ENCODE measurements around the gene BCL11B. TPM values are rescaled to one million over a fixed set of nuclear protein-coding genes. Genes with fewer than 3 reads are reported as not detected.
A peak's percentile ranks its signal among the peaks of the same experiment; 100 is the strongest.

BCL11B gene
- polyA plus RNA-seq, 3 donors, result 0.01 TPM; not detected in 2

- H3K9ac ChIP-seq (ENCODE audit: insufficient read depth, low read length, poor library complexity, severe bottlenecking), result no peak overlapping the region
- H3K4me3 ChIP-seq (replicated peaks in 1 of 3; ENCODE audit: low read depth in 2 of 3, low read length in 3 of 3), result no peak overlapping the region
- intact Hi-C loops (cut with micrococcal nuclease), result no loop called here
- no peak overlapping the region for H3K27ac ChIP-seq (ENCODE audit: low read depth in 1 of 2, low read length in 2 of 2)
- H3K9me3 ChIP-seq (replicated peaks in 1 of 2; ENCODE audit: control insufficient read depth in 1 of 2, insufficient read depth in 1 of 2, low read length in 2 of 2), result no peaks in the 10 kb centered on the region
- H3K4me1 ChIP-seq (ENCODE audit: control insufficient read depth in 1 of 2, insufficient read depth in 2 of 2, low read length in 2 of 2), result no peaks in the 10 kb centered on the region
- Mint-ChIP-seq H3K36me3 (no peaks in the 10 kb centered on the region), H3K27ac (peak overlapping the region in 1 of 7 donors; percentile 12), H3K4me1 (no peaks in the 10 kb centered on the region), H3K4me3 (no peak overlapping the region), H3K9me3 (peaks cover 0 to 2% (median 0%) of the 10 kb centered on the region in 7 donors), H3K27me3 (ENCODE audit: low read depth in 3 of 3) (peaks cover 0 to 8% (median 2%) of the 10 kb centered on the region in 3 donors)
- no peaks in the 10 kb centered on the region for H3K79me2 ChIP-seq (ENCODE audit: insufficient read depth, low read length)
- no peak for TF ChIP-seq CTCF (IDR thresholded peaks at IDR 0.05)
- no peak for DNase-seq
- no peaks in the 10 kb centered on the region for H4K20me1 ChIP-seq (ENCODE audit: insufficient read depth, low read length)
- 92% methylated on average over 2 of the region's 4 CpGs for WGBS (ENCODE audit: insufficient coverage)
- no peaks in the 10 kb centered on the region for H3K27me3 ChIP-seq (ENCODE audit: control insufficient read depth in 2 of 2, insufficient read depth in 2 of 2, low read length in 2 of 2)
- H3K4me2 ChIP-seq (replicated peaks; ENCODE audit: extremely low read depth, low read length, poor library complexity, severe bottlenecking), result no peak overlapping the region
- H2AFZ ChIP-seq (ENCODE audit: insufficient read depth, low read depth, low read length, poor library complexity, severe bottlenecking), result no peak overlapping the region
- no peaks in the 10 kb centered on the region for H3K36me3 ChIP-seq (replicated peaks in 1 of 2; ENCODE audit: control insufficient read depth in 1 of 2, insufficient read depth in 2 of 2, low read length in 2 of 2)
Measured at GRCh38 chr14:99206090-99206489, 65.9 kb downstream of the BCL11B start.

GRCh38 chr14:99205086-99205688 lies 66.8 kb downstream of the BCL11B start:
- Histone ChIP-seq H3K4me1 (ENCODE audit: control insufficient read depth in 1 of 2, insufficient read depth in 2 of 2, low read length in 2 of 2) (no peaks in the 10 kb centered on the region), H3K4me2 (replicated peaks; ENCODE audit: extremely low read depth, low read length, poor library complexity, severe bottlenecking) (no peak overlapping the region), H4K20me1 (ENCODE audit: insufficient read depth, low read length) (no peaks in the 10 kb centered on the region), H3K9me3 (replicated peaks in 1 of 2; ENCODE audit: control insufficient read depth in 1 of 2, insufficient read depth in 1 of 2, low read length in 2 of 2) (no peaks in the 10 kb centered on the region), H2AFZ (ENCODE audit: insufficient read depth, low read depth, low read length, poor library complexity, severe bottlenecking) (no peak overlapping the region), H3K27me3 (ENCODE audit: control insufficient read depth in 2 of 2, insufficient read depth in 2 of 2, low read length in 2 of 2) (no peaks in the 10 kb centered on the region), H3K4me3 (replicated peaks in 1 of 3; ENCODE audit: low read depth in 2 of 3, low read length in 3 of 3) (no peak overlapping the region), H3K9ac (ENCODE audit: insufficient read depth, low read length, poor library complexity, severe bottlenecking) (no peak overlapping the region), H3K79me2 (ENCODE audit: insufficient read depth, low read length) (no peaks in the 10 kb centered on the region), H3K27ac (ENCODE audit: low read depth in 1 of 2, low read length in 2 of 2) (no peak overlapping the region), H3K36me3 (replicated peaks in 1 of 2; ENCODE audit: control insufficient read depth in 1 of 2, insufficient read depth in 2 of 2, low read length in 2 of 2) (no peaks in the 10 kb centered on the region)
- Mint-ChIP-seq H3K9me3 (peaks cover 0 to 2% (median 0%) of the 10 kb centered on the region in 7 donors), H3K4me3 (no peak overlapping the region), H3K27me3 (ENCODE audit: low read depth in 3 of 3) (peaks cover 0 to 8% (median 2%) of the 10 kb centered on the region in 3 donors), H3K27ac (no peak overlapping the region), H3K4me1 (no peaks in the 10 kb centered on the region), H3K36me3 (no peaks in the 10 kb centered on the region)
- 93% methylated on average over 14 of the region's 17 CpGs for WGBS (ENCODE audit: insufficient coverage)
- intact Hi-C loops (cut with micrococcal nuclease), result no loop called here
- no peak for DNase-seq
- no peak for TF ChIP-seq CTCF (IDR thresholded peaks at IDR 0.05)
